Stimulated activated CD4-positive, alpha-beta T cell treated with anti-CD3 and anti-CD28 coated beads, Interleukin-4, amount 100 ng/mL, for 48 hours (primary cell): Measurements from ENCODE around the gene MORN5.

Experiments used
- DNase-seq, 2 donors: peaks; one replicate each; pipeline ENCODE4 v3.0.0-alpha.2; 2020; ENCODE audit warnings: low read depth in 2 of 2

Gene MORN5

DNA sequence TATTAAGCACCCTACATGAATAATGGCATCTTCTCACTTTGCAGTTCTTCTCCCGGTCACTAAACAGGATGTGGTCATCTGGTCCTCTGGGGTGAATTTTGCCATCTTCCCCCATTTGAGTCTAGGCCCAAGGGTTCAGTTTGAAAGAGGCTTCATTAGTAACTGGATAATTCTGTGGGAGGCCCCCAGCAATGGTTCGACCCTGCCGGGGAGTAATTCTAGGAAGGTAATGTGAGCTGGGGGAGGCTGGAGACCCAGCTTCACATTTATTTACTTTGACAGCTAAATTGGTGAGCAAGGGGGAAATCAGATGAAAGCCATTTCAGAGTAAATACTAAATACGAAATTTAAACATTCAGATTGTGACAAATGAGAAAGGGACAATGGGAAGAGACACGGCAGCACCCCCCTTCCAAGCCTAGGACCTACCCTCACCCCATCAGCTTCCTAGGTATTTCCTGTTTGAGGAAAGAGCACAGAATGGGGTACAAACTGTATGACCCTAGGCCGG, 73.1 kb downstream of the MORN5 start:
- no peak for DNase-seq

- no peak for DNase-seq
Observed at GRCh38 chr9:122234022-122234748, 74.5 kb downstream of the MORN5 start.

- DNase-seq, result no peak
Observed at GRCh38 chr9:122236681-122237080, 77.0 kb downstream of the MORN5 start.

DNA sequence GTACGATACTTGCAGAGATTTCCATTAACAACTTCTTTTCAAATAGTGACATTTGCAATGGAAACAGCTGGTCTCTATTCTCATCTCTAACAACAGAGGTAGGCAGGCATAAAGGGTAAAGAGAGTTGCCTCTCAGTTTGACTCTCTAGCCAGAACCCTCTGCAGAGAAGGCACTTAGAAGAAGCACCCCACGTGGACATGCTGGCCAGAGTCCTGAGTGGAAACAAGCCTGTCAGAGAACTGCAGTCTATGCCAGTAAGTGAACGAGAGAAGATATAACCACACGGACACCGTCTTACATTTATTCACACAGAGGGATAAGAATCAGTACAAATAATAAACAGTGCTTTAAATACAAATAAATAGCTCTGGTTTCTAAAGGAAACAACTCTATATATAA, 80.0 kb downstream of the MORN5 start:
- DNase-seq, result no peak

GRCh38 chr9:122244349-122244748, 84.6 kb downstream of the MORN5 start:
- no peak for DNase-seq

DNA sequence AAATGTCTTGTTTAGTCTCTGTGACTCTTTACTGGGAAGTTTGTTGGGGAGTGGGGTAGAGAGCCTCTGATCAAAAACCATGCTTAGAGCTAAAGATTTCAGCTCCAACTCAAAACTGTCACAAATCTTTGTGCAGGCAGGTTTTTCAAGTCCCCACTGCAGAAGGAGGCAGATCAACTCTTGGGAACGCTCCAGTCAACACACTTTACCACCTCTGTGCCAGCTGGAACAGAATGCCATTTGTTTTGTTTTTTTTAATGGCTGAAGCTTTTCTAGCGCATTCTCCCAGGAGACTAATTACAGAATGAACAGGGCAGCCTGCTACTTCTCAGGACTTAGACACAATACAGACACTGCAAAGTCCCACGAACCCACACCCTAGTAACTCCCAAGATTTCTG, 87.0 kb downstream of the MORN5 start:
- DNase-seq, result no peak

GRCh38 chr9:122248448-122248865, 88.7 kb downstream of the MORN5 start:
- DNase-seq, result no peak
